ENCODE data around the gene ZP3.
"Not testable (repeated sequence)": the region's sequence is repeated elsewhere in the genome, so short reads cannot be mapped to it uniquely, and the experiment has no call there.

DNA sequence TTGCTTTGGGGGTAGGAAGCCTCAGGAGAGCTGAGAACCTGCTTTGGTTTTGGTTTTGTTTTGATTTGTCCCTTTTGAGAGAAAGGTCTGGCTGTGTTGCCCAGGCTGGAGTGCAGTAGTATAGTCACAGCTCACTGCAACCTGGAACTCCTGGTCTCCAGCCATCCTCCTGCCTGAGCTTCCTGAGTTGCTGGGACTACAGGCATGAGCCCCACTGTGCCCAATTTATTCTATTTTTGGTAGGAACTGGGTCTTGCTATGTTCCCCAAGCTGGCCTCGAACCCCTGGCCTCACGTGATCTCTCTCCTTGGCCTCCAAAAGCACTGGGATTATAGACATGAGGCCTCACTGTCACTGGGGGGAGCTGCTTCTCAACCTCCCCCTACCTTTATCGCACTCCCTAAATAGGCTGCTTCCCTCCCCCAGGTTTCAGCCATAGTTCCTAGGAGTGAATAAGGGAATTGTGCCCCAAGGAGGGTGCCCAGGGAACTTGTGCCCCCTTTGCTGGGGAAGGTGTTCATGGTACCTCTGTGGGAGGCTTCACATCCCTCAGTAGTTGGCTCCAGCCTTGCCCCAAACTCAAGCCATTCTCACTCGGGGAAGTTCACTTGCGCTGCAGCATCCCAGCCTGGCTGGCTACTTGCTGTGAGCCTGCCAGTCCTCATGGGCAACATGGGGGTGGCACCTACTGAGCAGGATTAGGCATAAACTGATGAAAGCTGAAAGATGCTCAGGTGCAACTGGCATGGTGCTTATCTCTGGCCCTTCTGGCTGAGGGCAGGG, 18.1 kb downstream of the ZP3 start:
- TF ChIP-seq, protein P1, sequence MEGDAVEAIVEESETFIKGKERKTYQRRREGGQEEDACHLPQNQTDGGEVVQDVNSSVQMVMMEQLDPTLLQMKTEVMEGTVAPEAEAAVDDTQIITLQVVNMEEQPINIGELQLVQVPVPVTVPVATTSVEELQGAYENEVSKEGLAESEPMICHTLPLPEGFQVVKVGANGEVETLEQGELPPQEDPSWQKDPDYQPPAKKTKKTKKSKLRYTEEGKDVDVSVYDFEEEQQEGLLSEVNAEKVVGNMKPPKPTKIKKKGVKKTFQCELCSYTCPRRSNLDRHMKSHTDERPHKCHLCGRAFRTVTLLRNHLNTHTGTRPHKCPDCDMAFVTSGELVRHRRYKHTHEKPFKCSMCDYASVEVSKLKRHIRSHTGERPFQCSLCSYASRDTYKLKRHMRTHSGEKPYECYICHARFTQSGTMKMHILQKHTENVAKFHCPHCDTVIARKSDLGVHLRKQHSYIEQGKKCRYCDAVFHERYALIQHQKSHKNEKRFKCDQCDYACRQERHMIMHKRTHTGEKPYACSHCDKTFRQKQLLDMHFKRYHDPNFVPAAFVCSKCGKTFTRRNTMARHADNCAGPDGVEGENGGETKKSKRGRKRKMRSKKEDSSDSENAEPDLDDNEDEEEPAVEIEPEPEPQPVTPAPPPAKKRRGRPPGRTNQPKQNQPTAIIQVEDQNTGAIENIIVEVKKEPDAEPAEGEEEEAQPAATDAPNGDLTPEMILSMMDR (IDR thresholded peaks at IDR 0.05), result not testable (repeated sequence)
- TF ChIP-seq, protein P2, sequence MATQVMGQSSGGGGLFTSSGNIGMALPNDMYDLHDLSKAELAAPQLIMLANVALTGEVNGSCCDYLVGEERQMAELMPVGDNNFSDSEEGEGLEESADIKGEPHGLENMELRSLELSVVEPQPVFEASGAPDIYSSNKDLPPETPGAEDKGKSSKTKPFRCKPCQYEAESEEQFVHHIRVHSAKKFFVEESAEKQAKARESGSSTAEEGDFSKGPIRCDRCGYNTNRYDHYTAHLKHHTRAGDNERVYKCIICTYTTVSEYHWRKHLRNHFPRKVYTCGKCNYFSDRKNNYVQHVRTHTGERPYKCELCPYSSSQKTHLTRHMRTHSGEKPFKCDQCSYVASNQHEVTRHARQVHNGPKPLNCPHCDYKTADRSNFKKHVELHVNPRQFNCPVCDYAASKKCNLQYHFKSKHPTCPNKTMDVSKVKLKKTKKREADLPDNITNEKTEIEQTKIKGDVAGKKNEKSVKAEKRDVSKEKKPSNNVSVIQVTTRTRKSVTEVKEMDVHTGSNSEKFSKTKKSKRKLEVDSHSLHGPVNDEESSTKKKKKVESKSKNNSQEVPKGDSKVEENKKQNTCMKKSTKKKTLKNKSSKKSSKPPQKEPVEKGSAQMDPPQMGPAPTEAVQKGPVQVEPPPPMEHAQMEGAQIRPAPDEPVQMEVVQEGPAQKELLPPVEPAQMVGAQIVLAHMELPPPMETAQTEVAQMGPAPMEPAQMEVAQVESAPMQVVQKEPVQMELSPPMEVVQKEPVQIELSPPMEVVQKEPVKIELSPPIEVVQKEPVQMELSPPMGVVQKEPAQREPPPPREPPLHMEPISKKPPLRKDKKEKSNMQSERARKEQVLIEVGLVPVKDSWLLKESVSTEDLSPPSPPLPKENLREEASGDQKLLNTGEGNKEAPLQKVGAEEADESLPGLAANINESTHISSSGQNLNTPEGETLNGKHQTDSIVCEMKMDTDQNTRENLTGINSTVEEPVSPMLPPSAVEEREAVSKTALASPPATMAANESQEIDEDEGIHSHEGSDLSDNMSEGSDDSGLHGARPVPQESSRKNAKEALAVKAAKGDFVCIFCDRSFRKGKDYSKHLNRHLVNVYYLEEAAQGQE (IDR thresholded peaks at IDR 0.05; ENCODE audit: insufficient read depth in 1 of 2, low read depth in 2 of 2, low read length in 1 of 2), result not testable (repeated sequence)
- not testable (repeated sequence) for TF ChIP-seq TCF7L2 (IDR thresholded peaks at IDR 0.05; ENCODE audit: low read depth, low read length); POLR2AphosphoS5 (IDR thresholded peaks at IDR 0.05; ENCODE audit: low read depth, low read length); SIN3A (IDR thresholded peaks at IDR 0.05; ENCODE audit: borderline replicate concordance, insufficient read depth, low read depth, low read length)
